Rectal smooth muscle tissue (tissue), 1 donor: ENCODE measurements around the gene CNKSR1.

Experiments
- H3K27ac ChIP-seq: one replicate; pipeline ENCODE4 v1.7.0; 2013; ENCODE audit warnings: low read depth, low read length, inconsistent platforms
- H3K27me3 ChIP-seq: one replicate; pipeline ENCODE4 v1.7.0; 2013; ENCODE audit warnings: low read length; ENCODE audit not compliant: control insufficient read depth, insufficient read depth
- H3K36me3 ChIP-seq: one replicate; pipeline ENCODE4 v1.7.0; 2013; ENCODE audit warnings: low read length; ENCODE audit not compliant: control insufficient read depth, insufficient read depth
- H3K4me1 ChIP-seq: one replicate; pipeline ENCODE4 v1.7.0; 2013; ENCODE audit warnings: low read length; ENCODE audit not compliant: control insufficient read depth, insufficient read depth
- H3K4me3 ChIP-seq: one replicate; pipeline ENCODE4 v1.7.0; 2013; ENCODE audit warnings: low read length
- H3K9ac ChIP-seq: one replicate; pipeline ENCODE4 v1.7.0; 2013; ENCODE audit warnings: low read length

Gene CNKSR1

DNA sequence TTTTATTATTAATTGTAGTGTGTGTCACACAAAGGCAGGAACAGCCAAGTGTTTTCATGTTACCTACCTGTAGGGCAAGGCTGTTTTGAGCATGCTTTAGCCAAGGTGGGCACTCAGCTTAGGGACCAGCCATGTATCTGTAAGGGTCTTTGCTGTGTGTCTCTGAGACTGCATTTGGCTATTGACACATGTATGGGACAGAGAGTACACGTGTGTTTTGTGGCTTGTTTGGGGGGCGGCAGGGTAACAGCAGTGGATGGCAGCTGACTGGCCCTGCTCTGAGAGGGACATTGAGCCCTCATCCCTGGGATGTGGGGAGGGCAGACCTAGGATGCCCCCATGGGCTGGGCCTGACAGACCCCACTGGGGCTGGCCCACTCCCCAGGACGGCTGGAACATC, 20.0 kb downstream of the CNKSR1 start:
- H3K9ac ChIP-seq: no peak overlapping the region
- no peak overlapping the region for H3K27ac ChIP-seq
- no peaks in the 10 kb centered on the region for H3K27me3 ChIP-seq

DNA sequence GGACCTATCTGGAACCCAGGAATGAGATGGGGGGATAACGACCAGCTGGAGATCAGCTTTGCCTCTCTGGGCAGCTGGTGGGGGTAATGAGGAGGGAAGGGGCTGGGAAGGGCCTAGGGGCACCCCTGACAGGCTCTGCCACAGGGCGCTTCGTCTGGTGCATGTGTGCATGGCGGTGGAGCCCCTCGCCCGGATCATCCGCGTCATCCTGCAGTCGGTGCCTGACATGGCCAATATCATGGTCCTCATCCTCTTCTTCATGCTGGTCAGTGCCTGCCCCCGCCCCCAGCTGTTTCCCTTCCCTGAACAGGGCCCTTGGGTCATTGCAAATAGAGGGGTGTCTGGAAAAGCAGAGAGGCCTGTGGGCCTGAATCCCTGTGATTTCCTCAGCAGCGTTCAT, 20.5 kb downstream of the CNKSR1 start:
- no peak overlapping the region for H3K4me3 ChIP-seq
- no peaks in the 10 kb centered on the region for H3K27me3 ChIP-seq
- H3K36me3 ChIP-seq: no peaks in the 10 kb centered on the region

More for the DNA sequence above, 20.0 kb downstream of the CNKSR1 start:
- Histone ChIP-seq H3K36me3 (no peaks in the 10 kb centered on the region), H3K4me1 (no peaks in the 10 kb centered on the region), H3K4me3 (no peak overlapping the region)

GRCh38 chr1:26200413-26200812, 23.1 kb downstream of the CNKSR1 start:
- Histone ChIP-seq H3K27me3 (no peaks in the 10 kb centered on the region), H3K27ac (no peak overlapping the region), H3K36me3 (no peaks in the 10 kb centered on the region), H3K9ac (no peak overlapping the region), H3K4me3 (no peak overlapping the region), H3K4me1 (no peaks in the 10 kb centered on the region)

More for the DNA sequence above, 20.5 kb downstream of the CNKSR1 start:
- Histone ChIP-seq H3K27ac (no peak overlapping the region), H3K4me1 (no peaks in the 10 kb centered on the region), H3K9ac (no peak overlapping the region)

DNA sequence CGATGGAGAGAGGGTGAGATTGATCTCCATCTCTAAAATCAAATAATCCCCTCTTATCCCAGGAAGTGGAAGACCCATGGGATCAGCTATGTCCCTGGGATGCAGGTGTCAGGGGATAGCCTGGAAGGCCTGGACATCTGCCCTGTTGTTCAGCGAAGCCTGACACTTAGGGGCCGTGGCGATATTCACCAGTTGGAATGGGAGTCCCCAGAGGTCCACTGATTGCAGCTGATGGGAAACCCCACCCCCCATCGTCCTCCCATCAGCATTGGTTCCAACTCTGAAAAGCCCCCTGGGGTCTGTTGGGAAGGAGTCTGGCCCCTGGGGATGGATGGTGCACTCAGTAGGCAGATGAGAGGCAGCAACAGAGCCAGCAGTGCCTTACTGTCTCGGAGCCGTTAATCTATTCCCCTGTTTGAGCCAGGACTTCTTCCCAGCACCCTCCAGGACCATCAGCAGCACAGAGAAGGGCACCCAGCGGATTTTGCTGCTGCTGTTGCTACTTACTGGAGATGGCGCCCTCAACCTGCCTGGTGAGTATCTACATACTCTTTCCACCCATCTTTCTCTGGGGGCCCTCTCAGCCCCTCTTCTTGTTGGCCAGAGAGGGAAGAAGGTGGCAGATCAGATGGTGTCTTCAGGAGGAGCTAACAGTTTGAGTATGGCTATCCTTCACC, 26.5 kb downstream of the CNKSR1 start:
- Histone ChIP-seq H3K27me3 (no peaks in the 10 kb centered on the region), H3K4me1 (no peaks in the 10 kb centered on the region), H3K9ac (no peak overlapping the region), H3K4me3 (no peak overlapping the region), H3K36me3 (no peaks in the 10 kb centered on the region), H3K27ac (no peak overlapping the region)

DNA sequence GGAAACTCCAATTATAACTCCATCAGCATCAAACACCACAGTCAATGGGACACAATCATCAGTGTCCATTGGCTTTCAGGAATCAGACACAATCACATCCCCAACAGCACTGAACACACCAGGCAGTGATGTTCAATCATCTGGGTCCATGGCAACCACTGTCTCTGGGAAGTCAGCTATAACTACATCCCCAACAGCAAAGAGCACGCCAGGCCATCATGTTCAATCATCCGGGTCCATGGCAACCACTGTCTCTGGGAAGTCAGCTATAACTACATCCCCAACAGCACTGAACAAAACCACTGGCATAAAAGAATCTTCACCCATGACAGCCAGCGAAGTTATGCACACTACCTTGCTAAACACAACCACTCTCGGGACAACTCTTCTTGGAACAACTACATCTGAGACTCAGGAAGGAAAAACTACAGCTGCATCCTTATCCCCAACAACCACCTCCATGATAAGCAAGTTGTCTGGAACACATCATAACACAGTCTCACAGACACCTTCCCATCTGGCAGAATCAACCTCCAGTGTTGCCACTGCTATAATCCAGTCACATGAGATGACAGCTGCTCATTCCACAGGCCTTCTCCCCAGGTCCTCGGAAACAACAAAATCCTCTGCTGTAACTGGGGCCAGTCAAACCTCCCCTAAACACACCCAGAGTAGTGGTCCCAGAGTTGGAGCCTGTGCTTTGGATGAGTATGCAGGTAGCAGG, 33.0 kb downstream of the CNKSR1 start:
- H3K4me1 ChIP-seq: no peaks in the 10 kb centered on the region
- H3K4me3 ChIP-seq: no peak overlapping the region
- H3K27me3 ChIP-seq: no peaks in the 10 kb centered on the region
- no peak overlapping the region for H3K9ac ChIP-seq
- no peak overlapping the region for H3K27ac ChIP-seq
- no peaks in the 10 kb centered on the region for H3K36me3 ChIP-seq

GRCh38 chr1:26212726-26213125, 35.4 kb downstream of the CNKSR1 start:
- Histone ChIP-seq H3K36me3 (no peaks in the 10 kb centered on the region), H3K4me1 (no peaks in the 10 kb centered on the region), H3K4me3 (no peak overlapping the region), H3K9ac (no peak overlapping the region), H3K27me3 (no peaks in the 10 kb centered on the region), H3K27ac (no peak overlapping the region)

DNA sequence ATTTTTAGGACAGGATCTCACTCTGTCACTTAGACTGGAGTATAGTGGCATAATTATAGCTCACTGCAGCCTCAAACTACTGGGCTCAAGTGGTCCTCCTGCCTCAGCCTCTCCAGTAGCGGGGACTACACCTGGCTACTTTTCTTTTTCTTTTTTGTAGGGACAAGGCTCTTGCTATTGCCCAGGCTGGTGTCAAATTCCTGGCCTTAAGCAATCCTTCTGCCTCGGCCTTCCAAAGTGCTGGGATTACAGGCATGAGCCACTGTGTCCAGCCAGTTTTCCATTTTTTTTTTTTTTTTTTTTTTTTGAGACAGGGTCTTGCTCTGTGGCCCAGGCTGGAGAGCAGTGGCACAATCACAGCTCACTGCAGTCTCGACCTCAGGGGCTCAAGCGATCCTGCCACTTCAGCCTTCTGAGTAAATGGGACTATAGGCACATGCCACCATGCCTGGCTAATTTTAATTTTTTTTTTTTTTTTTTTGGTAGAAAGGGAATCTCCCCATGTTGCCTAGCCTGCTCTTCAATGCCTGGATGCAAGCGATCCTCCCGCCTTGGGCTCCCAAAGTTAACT, 36.1 kb downstream of the CNKSR1 start:
- Histone ChIP-seq H3K9ac (no peak overlapping the region), H3K27me3 (no peaks in the 10 kb centered on the region), H3K36me3 (no peaks in the 10 kb centered on the region), H3K27ac (no peak overlapping the region), H3K4me3 (no peak overlapping the region), H3K4me1 (no peaks in the 10 kb centered on the region)

DNA sequence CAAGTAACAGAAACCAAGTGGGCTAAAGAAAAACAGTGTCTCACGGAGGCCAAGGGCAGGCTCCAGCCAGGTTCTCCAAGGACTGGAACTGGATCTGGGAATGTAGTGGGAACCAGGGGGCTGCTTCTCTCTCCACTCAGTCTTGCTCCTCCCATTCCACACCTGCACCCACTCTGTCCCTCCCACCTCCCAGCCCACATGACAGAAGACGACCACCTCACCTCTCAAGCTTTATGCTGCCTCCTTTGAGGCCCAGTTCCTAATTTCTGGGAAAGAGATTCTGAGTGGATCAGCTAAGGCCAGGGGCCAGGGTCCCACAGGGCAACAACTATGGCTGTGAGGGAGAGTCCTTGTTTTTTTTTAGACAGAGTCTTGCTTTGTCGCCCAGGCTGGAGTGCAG, 38.0 kb downstream of the CNKSR1 start:
- Histone ChIP-seq H3K4me1 (no peaks in the 10 kb centered on the region), H3K4me3 (no peak overlapping the region), H3K9ac (no peak overlapping the region), H3K27ac (no peak overlapping the region), H3K36me3 (no peaks in the 10 kb centered on the region), H3K27me3 (no peaks in the 10 kb centered on the region)

- no peak overlapping the region for H3K27ac ChIP-seq
Measured at GRCh38 chr1:26218906-26219494, 41.7 kb downstream of the CNKSR1 start.

DNA sequence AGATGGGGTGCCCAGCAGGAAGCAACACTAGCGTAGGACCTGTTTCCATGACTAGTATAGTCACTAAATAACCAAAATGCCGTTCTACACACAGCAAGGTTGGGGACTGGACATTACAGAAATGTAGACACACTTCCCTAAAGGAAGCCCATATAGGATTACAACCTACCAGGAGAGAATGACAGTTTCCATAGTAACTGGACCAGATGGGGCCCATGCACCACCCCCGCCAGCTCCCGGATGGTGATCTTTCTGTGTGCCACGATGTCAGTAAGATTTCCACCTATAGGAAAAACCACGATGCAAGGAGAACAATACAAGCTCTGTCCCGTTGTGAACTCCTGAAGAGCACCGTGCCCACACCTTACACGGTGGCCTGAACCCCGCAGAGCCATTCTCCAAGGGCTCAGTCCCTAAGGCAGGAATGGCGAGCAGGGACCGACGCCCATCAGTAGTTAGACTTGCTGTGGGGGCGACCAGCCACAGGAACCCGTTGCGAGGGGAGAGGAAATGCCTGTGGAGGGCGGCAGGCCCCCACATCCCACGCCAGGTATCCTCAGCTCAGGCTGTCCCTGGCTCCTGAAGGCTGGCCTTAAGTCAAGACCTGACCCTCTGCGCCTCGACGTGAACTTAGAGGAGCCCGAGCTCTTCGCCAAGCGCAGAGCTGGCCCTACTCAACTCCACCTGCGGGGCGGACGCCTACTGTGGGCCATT, 43.1 kb downstream of the CNKSR1 start:
- no peaks in the 10 kb centered on the region for H3K27me3 ChIP-seq
- no peaks in the 10 kb centered on the region for H3K4me1 ChIP-seq
- H3K9ac ChIP-seq: no peak overlapping the region
- H3K36me3 ChIP-seq: no peaks in the 10 kb centered on the region
- no peak overlapping the region for H3K4me3 ChIP-seq
- no peak overlapping the region for H3K27ac ChIP-seq

More at GRCh38 chr1:26218906-26219494, 41.7 kb downstream of the CNKSR1 start:
- no peak overlapping the region for H3K9ac ChIP-seq
- no peaks in the 10 kb centered on the region for H3K27me3 ChIP-seq
- H3K4me1 ChIP-seq: no peaks in the 10 kb centered on the region
- H3K36me3 ChIP-seq: no peaks in the 10 kb centered on the region
- H3K4me3 ChIP-seq: no peak overlapping the region

GRCh38 chr1:26221094-26221493, 43.8 kb downstream of the CNKSR1 start:
- no peak overlapping the region for H3K27ac ChIP-seq
- H3K9ac ChIP-seq: no peak overlapping the region
- H3K36me3 ChIP-seq: no peaks in the 10 kb centered on the region
- H3K27me3 ChIP-seq: no peaks in the 10 kb centered on the region
- no peak overlapping the region for H3K4me3 ChIP-seq
- no peaks in the 10 kb centered on the region for H3K4me1 ChIP-seq

DNA sequence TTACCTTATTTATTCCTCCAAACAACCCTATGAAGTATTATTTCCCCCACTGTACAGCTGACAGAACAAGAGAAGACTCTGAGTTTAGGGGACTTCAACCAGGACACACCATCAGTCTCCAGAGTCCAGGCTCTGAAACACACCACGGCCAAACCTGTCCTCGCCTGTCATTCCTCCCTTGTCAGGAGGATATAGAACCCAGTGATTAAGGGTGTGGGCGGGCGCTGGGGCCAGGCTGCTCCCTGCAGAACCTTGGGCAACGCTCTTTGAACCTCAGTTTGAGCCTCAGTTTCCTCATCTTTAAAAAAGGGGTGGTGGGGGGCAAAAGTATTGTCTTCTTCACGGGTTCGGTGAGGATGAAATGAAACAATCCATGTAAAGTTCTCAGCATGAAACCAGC, 47.3 kb downstream of the CNKSR1 start:
- H3K9ac ChIP-seq: no peak overlapping the region

More for the DNA sequence above, 47.3 kb downstream of the CNKSR1 start:
- H3K27ac ChIP-seq: no peak overlapping the region
- no peaks in the 10 kb centered on the region for H3K36me3 ChIP-seq
- no peaks in the 10 kb centered on the region for H3K4me1 ChIP-seq
- no peak overlapping the region for H3K4me3 ChIP-seq
- H3K27me3 ChIP-seq: peaks cover 2% of the 10 kb centered on the region
